Lower leg skin (tissue), 3 donors: Measurements from ENCODE around the gene ZNF45.

Source experiments
- CTCF ChIP-seq, 3 donors: fragments of 450-650 bp; IDR thresholded peaks; one replicate each; pipeline ENCODE4 v1.5.1; 2016; ENCODE audit warnings: antibody characterized with exemption in 3 of 3, mild to moderate bottlenecking in 3 of 3, moderate library complexity in 2 of 3
- POLR2A ChIP-seq, 2 donors: fragments of 450-650 bp; IDR thresholded peaks; one replicate each; pipeline ENCODE4 v1.6.1; 2016 to 2017; ENCODE audit warnings: antibody characterized with exemption in 2 of 2, mild to moderate bottlenecking in 1 of 2, moderate library complexity in 1 of 2

DNA sequence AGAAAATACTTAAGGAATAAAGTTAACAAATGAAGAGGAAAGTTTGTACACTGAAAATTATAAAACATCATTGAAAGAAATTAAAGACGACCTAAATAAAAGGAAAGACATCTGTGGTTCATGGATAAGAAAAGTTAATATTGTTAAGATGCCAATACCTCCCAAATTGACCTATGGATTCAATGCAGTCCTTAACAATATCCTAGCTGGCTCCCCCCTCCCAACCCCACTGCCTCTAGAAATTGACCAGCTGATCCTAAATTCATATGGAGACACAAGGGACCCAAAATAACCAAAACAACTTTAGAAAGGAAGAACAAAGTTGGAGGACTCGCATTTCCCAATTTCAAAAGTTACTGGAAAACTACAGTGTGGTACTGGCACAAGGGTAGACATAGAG, 28.3 kb downstream of the ZNF45 start:
- TF ChIP-seq CTCF (IDR thresholded peaks at IDR 0.05) = no peak
- no peak for TF ChIP-seq POLR2A (IDR thresholded peaks at IDR 0.05)
